AG09319 (cell line): ENCODE results near the gene SULF2.
"Not testable (repeated sequence)": the region's sequence is repeated elsewhere in the genome, so short reads cannot be mapped to it uniquely, and the experiment has no call there.

ENCODE experiments used
- DNase-seq: peaks from one replicate; pipeline ENCODE4 v3.0.0-alpha.2; 2010; ENCODE audit warnings: low read depth; ENCODE audit errors: extremely low read depth
- TF ChIP-seq, protein P1 (sequence below): IDR thresholded peaks from 2 replicates; pipeline ENCODE4 v1.5.1; 2011; ENCODE audit warnings: low read depth, mild to moderate bottlenecking, inconsistent platforms, low read length, moderate library complexity

Gene SULF2

DNA sequence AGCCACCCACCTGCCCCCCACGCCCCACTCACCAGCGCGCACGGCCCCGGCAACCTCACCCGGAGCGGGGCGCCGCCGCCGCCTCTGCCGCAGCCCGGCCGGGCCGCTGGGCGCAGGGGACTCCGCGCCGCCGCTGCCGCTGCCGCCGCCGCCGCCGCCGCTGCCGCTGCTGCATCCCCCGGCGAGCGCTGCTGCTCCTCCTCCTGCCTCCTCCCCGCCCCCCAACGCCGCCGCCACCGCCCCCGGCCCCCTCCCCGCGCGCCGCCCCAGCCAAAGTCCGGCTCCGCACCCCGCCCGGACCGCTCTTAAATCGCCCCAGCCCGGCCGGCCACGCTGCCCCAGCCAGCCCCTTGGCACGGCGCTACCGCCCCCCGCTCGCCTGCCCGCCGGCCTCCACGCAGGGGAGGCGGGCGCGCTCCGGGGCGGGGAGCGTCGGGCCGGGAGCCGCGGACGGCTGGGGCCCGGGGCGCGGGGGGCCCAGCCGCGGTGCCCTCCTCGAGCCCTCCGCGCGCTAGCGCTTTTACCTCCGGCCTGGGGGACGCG, at the start of gene SULF2:
Gene SULF2 (minus strand): TSS at position 171 of the 543 bp plus-strand sequence. CDS start 28,118 bp downstream, outside the sequence.
- TF ChIP-seq, protein P1, sequence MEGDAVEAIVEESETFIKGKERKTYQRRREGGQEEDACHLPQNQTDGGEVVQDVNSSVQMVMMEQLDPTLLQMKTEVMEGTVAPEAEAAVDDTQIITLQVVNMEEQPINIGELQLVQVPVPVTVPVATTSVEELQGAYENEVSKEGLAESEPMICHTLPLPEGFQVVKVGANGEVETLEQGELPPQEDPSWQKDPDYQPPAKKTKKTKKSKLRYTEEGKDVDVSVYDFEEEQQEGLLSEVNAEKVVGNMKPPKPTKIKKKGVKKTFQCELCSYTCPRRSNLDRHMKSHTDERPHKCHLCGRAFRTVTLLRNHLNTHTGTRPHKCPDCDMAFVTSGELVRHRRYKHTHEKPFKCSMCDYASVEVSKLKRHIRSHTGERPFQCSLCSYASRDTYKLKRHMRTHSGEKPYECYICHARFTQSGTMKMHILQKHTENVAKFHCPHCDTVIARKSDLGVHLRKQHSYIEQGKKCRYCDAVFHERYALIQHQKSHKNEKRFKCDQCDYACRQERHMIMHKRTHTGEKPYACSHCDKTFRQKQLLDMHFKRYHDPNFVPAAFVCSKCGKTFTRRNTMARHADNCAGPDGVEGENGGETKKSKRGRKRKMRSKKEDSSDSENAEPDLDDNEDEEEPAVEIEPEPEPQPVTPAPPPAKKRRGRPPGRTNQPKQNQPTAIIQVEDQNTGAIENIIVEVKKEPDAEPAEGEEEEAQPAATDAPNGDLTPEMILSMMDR, result no peak
- DNase-seq, result no peak

DNA sequence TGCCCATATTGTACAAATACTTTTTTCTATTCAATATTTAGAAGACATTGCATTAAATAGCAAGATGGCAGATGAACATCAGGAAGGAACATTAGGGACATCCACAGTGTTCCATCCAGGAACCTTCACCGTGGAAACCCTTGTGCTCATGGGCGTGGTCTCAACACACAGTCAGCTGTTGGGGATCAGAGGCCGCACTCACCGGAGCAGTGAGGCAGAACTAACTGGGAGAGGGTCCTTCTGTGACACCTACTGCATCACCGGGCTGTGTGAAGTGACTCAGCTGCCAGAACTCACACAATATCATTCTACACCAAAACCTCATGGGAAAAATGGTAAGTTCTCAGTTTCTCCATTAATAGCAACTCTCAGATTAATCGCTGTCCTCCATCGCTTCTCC, 46.4 kb upstream of the SULF2 start:
- DNase-seq, result not testable (repeated sequence)

DNA sequence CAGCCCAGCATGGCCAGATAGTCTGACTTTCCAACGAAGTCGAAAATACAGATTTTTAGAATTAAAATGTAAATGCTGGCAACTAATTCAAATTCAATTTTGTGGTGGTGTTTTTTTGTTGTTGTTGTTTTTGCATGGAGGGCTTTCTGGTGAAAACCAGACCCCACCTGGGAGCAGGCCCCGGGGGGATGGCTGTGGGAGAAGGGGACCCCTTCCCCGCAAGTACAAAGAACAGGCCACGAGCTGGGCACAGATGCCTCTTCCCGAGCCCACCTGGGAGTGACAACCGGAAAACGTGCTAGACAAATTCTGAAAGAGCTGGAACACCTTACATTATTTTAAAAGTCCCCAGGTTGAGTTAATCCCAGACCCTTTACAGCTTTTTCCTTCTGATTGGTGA, 41.4 kb upstream of the SULF2 start:
- DNase-seq, result not testable (repeated sequence)

DNA sequence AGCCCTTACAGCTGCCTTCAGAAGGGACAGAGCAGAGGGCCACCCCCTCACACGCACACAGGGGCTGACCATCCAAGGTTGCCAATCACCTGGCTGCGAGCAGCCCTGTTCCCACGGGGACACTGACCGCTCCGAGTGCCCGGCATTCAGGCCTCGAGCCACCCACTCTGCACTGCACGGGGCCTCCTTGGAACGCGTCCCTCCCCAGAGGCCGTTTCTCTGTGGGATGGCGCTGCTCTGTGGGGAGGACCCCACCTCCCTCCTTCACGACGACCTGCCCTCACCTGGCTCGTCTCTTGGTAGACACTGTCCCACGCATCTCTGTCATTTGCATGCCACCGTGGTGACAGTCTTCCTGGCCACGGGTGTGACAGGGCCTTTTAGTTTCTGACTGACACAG, 40.7 kb upstream of the SULF2 start:
- DNase-seq, result not testable (repeated sequence)

DNA sequence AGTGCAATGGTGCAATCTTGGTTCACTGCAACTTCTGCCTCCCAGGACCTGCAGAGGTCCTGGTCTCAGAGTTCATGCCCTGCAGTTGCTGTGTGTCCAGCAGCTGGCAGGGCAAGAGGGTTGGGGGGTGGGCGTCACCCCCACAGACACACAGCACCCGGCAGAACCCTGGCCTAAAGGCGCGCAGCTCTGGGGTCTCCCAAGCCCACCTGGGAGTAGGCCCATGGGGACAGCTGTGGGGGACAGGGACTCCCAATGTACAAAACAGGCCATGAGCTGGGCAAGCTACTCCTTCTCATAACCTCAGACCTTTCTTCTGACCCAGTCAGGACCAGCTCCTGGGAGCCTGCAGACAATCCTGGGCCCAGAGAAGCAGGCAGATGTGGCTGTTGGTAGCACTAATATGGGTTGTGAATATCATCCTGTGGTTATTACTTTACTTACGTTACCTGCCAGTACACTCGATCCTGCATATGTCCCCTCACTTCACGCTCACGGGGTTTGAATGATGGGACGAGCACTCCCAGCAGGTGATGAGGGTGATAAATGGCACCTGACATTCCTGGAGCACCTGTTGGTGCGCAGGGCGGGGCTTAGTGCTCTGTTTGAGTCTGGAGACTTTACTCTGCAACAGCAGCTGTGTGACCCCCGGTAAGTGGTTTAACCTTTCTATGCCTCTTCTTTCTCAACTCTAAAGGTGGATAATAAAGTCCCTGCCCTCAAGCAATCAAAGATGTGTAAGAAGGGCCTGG, 39.9 kb upstream of the SULF2 start:
- TF ChIP-seq, protein P1, result no peak
- no peak for DNase-seq

DNA sequence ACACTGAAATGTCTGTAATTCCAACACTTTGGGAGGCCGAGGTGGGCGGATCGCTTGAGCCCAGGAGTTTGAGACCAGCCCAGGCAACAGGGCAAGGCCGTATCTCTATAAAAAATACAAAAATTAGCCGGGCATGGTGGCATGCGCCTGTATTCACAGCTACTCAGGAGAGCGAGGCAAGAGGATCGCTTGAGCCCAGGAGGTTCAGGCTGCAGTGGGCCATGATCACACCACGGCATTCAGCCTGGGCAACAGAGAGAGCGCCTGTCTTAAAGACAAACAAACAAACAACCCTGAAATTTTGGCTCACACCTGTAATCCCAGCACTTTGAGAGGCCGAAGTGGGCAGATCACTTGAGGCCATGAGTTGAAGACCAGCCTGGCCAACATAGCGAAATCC, 38.7 kb upstream of the SULF2 start:
- not testable (repeated sequence) for DNase-seq

DNA sequence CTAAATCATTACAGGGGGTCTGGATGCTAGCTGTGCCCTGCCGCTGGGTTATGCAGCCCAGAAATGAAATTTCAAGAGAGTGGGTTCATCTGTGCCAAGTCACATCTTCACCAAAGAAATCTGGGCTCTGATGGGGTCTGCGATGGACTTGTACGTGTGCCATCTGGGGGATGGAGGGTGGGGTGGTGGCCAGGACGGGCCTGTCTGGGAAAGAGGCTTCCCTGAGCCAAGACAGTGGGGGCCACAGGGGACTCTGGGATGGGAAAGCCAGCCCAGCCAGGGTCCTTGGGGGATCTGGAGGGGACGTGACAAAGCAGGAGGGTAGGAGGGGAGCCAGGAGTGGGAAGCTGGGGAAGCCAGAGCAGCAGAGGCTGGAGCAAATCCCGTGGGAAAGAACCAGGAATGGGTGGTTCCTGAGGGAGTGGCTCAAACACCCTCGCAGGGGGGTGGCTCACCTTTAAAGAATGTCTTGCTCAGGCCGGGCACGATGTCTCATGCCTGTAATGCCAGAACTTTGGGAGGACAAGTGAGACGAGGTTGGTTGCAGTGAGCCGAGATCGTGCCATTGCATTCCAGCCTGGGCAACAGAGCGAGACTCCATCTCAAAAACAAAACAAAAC, 36.3 kb upstream of the SULF2 start:
- TF ChIP-seq, protein P1, result no peak
- no peak for DNase-seq

DNA sequence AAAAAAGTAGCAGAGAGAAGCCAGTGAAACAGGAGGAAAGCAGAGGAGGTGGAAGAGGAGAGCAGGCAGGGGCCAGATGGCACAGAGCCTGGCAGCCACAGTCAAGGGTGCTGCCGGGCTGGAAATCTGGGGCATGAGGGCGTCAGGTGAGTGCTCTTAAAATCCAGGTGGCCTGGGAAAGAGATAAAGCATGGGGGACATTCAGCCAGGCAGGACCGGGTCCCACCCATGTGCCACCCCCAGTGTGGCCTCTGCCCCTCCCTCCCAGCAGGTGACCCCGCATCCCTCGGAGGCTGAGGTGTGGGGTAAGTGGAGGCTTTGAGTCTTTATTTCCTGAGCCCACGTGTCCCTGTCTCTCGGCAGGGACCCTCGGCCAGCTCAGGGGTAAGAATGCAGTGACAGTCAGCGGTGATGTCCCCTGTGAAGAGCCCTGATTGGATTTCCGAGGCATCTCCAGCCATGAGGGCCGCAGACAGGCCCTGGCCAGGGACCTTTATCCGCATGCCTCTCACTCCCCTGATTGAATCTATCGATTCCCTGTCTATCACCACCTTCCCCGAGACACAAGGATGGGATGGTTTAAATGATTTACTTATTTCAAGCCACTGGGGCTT, 33.8 kb upstream of the SULF2 start:
- TF ChIP-seq, protein P1, result no peak
- DNase-seq, result no peak

DNA sequence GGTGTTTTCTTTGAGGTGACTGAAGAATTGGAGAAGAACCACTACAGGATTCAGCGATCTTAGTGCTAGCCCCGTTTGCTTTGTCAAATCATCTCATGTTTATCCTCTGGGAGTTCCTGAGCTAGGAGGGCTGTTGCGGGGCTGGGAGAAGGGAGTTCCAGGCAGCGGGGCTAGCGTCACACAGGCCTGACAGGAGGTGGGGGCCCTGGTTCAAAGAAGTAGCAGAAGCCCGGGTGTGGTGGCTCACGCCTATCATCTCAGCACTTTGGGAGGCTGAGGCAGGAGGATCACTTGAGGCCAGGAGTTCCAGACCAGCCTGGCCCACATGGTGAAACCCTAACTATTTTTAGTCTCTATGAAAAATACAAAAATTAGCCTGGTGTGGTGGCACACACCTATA, 33.2 kb upstream of the SULF2 start:
- TF ChIP-seq, protein P1, result no peak
- no peak for DNase-seq
